ENCODE measurements around the gene UBR1.
"Not testable (repeated sequence)": the region's sequence is repeated elsewhere in the genome, so short reads cannot be mapped to it uniquely, and the experiment has no call there.

Gene UBR1

GRCh38 chr15:42964476-42964875 is 141.4 kb downstream of the UBR1 start:
- no peak for DNase-seq

GRCh38 chr15:42955518-42955917 is 150.3 kb downstream of the UBR1 start:
- no peak for DNase-seq

GRCh38 chr15:42954291-42954690 is 151.5 kb downstream of the UBR1 start:
- DNase-seq, result no peak

- not testable (repeated sequence) for DNase-seq
Observed at GRCh38 chr15:42948898-42949297, 156.9 kb downstream of the UBR1 start.

GRCh38 chr15:42940527-42940926 is 165.3 kb downstream of the UBR1 start:
- DNase-seq, result no peak

GRCh38 chr15:42939841-42940240 is 166.0 kb downstream of the UBR1 start:
- no peak for DNase-seq

GRCh38 chr15:42937143-42937542 is 168.7 kb downstream of the UBR1 start:
- DNase-seq, result no peak

- no peak for DNase-seq
Observed at GRCh38 chr15:42933886-42934667, 171.8 kb downstream of the UBR1 start.

- no peak for DNase-seq
Observed at GRCh38 chr15:42932833-42933515, 172.9 kb downstream of the UBR1 start.

- DNase-seq, result no peak
Observed at GRCh38 chr15:42931702-42932486, 173.9 kb downstream of the UBR1 start.

- DNase-seq, result no peak
Observed at GRCh38 chr15:42929306-42929848, 176.5 kb downstream of the UBR1 start.

- DNase-seq, result peak; percentile 6 to 68 (median 36)
Observed at GRCh38 chr15:42921342-42921731, 184.5 kb downstream of the UBR1 start.

GRCh38 chr15:42920519-42921341 is 185.1 kb downstream of the UBR1 start, which contains the start of gene TTBK2:
TTBK2 (minus strand) TSS chr15:42920778; CDS start chr15:42878617, 42,161 bp downstream.
- DNase-seq, result peak; percentile 93 to 98 (median 96)

GRCh38 chr15:42919799-42920518 is 185.9 kb downstream of the UBR1 start:
- DNase-seq, result peak in 5 of 6 experiments; percentile 34 to 63 (median 59)

- no peak for DNase-seq
Observed at GRCh38 chr15:42919308-42919707, 186.5 kb downstream of the UBR1 start.

- no peak for DNase-seq
Observed at GRCh38 chr15:42918047-42918446, 187.8 kb downstream of the UBR1 start.

GRCh38 chr15:42915654-42916315 is 190.1 kb downstream of the UBR1 start:
- no peak for DNase-seq

GRCh38 chr15:42914728-42915497 is 190.9 kb downstream of the UBR1 start:
- DNase-seq, result no peak

- DNase-seq, result no peak
Observed at GRCh38 chr15:42911058-42911592, 194.7 kb downstream of the UBR1 start.

- DNase-seq, result no peak
Observed at GRCh38 chr15:42908538-42908937, 197.3 kb downstream of the UBR1 start.

Measured in stimulated activated naive CD4-positive, alpha-beta T cell (primary cell).